Measurements from ENCODE around the gene CTSZ.

The CTSZ gene

GRCh38 chr20:58963060-58963584, 43.9 kb downstream of the CTSZ start:
- Histone ChIP-seq H3K4me1 (ENCODE audit: insufficient read depth, low read length) (no peaks in the 10 kb centered on the region), H3K9ac (ENCODE audit: low read depth, low read length) (no peak overlapping the region), H4K20me1 (ENCODE audit: insufficient read depth, low read length) (no peaks in the 10 kb centered on the region), H3K9me3 (ENCODE audit: insufficient read depth, low read length, severe bottlenecking) (no peaks in the 10 kb centered on the region), H3K4me2 (ENCODE audit: insufficient read depth, low read length) (no peak overlapping the region), H3K4me3 (ENCODE audit: low read depth in 1 of 2, low read length in 2 of 2) (no peak overlapping the region), H3K27ac (ENCODE audit: low read length) (no peak overlapping the region), H3K36me3 (ENCODE audit: insufficient read depth, low read length) (no peaks in the 10 kb centered on the region), H3K79me2 (ENCODE audit: insufficient read depth, low read length) (no peaks in the 10 kb centered on the region), H2AFZ (ENCODE audit: low read depth, low read length) (no peak overlapping the region), H3K27me3 (ENCODE audit: insufficient read depth, low read length, poor library complexity) (peaks cover 23% of the 10 kb centered on the region)
- ATAC-seq (ENCODE audit: insufficient read depth, low read depth): no peak
- DNase-seq: no peak
- TF ChIP-seq EZH2 (IDR thresholded peaks at IDR 0.05; ENCODE audit: borderline replicate concordance, low read depth, low read length, severe bottlenecking) (no peak), CTCF (IDR thresholded peaks at IDR 0.05; ENCODE audit: borderline replicate concordance, extremely low read depth, low read length, poor library complexity, severe bottlenecking) (no peak)

- DNase-seq (no peak), ATAC-seq (ENCODE audit: insufficient read depth, low read depth) (no peak)
- Histone ChIP-seq H3K27me3 (ENCODE audit: insufficient read depth, low read length, poor library complexity) (peaks cover 23% of the 10 kb centered on the region), H2AFZ (ENCODE audit: low read depth, low read length) (no peak overlapping the region), H3K27ac (ENCODE audit: low read length) (no peak overlapping the region), H3K36me3 (ENCODE audit: insufficient read depth, low read length) (no peaks in the 10 kb centered on the region), H3K4me2 (ENCODE audit: insufficient read depth, low read length) (no peak overlapping the region), H3K9me3 (ENCODE audit: insufficient read depth, low read length, severe bottlenecking) (no peaks in the 10 kb centered on the region), H3K4me3 (ENCODE audit: low read depth in 1 of 2, low read length in 2 of 2) (no peak overlapping the region), H3K9ac (ENCODE audit: low read depth, low read length) (no peak overlapping the region), H4K20me1 (ENCODE audit: insufficient read depth, low read length) (no peaks in the 10 kb centered on the region), H3K4me1 (ENCODE audit: insufficient read depth, low read length) (no peaks in the 10 kb centered on the region), H3K79me2 (ENCODE audit: insufficient read depth, low read length) (no peaks in the 10 kb centered on the region)
- TF ChIP-seq CTCF (IDR thresholded peaks at IDR 0.05; ENCODE audit: borderline replicate concordance, extremely low read depth, low read length, poor library complexity, severe bottlenecking) (no peak), EZH2 (IDR thresholded peaks at IDR 0.05; ENCODE audit: borderline replicate concordance, low read depth, low read length, severe bottlenecking) (no peak)
These were observed 47.4 kb downstream of the CTSZ start for GRCh38 chr20:58959652-58960051.

- Histone ChIP-seq H3K36me3 (ENCODE audit: insufficient read depth, low read length) (no peaks in the 10 kb centered on the region), H3K27me3 (ENCODE audit: insufficient read depth, low read length, poor library complexity) (peaks cover 14% of the 10 kb centered on the region), H3K27ac (ENCODE audit: low read length) (no peak overlapping the region), H3K9me3 (ENCODE audit: insufficient read depth, low read length, severe bottlenecking) (no peaks in the 10 kb centered on the region), H3K9ac (ENCODE audit: low read depth, low read length) (no peak overlapping the region), H4K20me1 (ENCODE audit: insufficient read depth, low read length) (no peaks in the 10 kb centered on the region), H3K4me1 (ENCODE audit: insufficient read depth, low read length) (no peaks in the 10 kb centered on the region), H3K4me2 (ENCODE audit: insufficient read depth, low read length) (no peak overlapping the region), H2AFZ (ENCODE audit: low read depth, low read length) (no peak overlapping the region), H3K4me3 (ENCODE audit: low read depth in 1 of 2, low read length in 2 of 2) (no peak overlapping the region), H3K79me2 (ENCODE audit: insufficient read depth, low read length) (no peaks in the 10 kb centered on the region)
- no peak for ATAC-seq (ENCODE audit: insufficient read depth, low read depth)
- no peak for DNase-seq
- no peak for TF ChIP-seq EZH2 (IDR thresholded peaks at IDR 0.05; ENCODE audit: borderline replicate concordance, low read depth, low read length, severe bottlenecking)
- no peak for TF ChIP-seq CTCF (IDR thresholded peaks at IDR 0.05; ENCODE audit: borderline replicate concordance, extremely low read depth, low read length, poor library complexity, severe bottlenecking)
These were observed 51.0 kb downstream of the CTSZ start for GRCh38 chr20:58956078-58956477.

- no peak for ATAC-seq (ENCODE audit: insufficient read depth, low read depth)
- no peaks in the 10 kb centered on the region for H3K4me1 ChIP-seq (ENCODE audit: insufficient read depth, low read length)
These were observed 54.0 kb downstream of the CTSZ start for GRCh38 chr20:58953050-58953449.

More at GRCh38 chr20:58953050-58953449, 54.0 kb downstream of the CTSZ start:
- no peak overlapping the region for H3K4me2 ChIP-seq (ENCODE audit: insufficient read depth, low read length)
- no peak overlapping the region for H3K27ac ChIP-seq (ENCODE audit: low read length)
- no peak overlapping the region for H3K4me3 ChIP-seq (ENCODE audit: low read depth in 1 of 2, low read length in 2 of 2)
- no peak for TF ChIP-seq CTCF (IDR thresholded peaks at IDR 0.05; ENCODE audit: borderline replicate concordance, extremely low read depth, low read length, poor library complexity, severe bottlenecking)
- no peak for TF ChIP-seq EZH2 (IDR thresholded peaks at IDR 0.05; ENCODE audit: borderline replicate concordance, low read depth, low read length, severe bottlenecking)
- no peaks in the 10 kb centered on the region for H4K20me1 ChIP-seq (ENCODE audit: insufficient read depth, low read length)
- DNase-seq: no peak
- no peaks in the 10 kb centered on the region for H3K9me3 ChIP-seq (ENCODE audit: insufficient read depth, low read length, severe bottlenecking)
- H3K9ac ChIP-seq (ENCODE audit: low read depth, low read length): no peak overlapping the region
- no peaks in the 10 kb centered on the region for H3K36me3 ChIP-seq (ENCODE audit: insufficient read depth, low read length)
- no peaks in the 10 kb centered on the region for H3K79me2 ChIP-seq (ENCODE audit: insufficient read depth, low read length)
- H3K27me3 ChIP-seq (ENCODE audit: insufficient read depth, low read length, poor library complexity): peaks cover 12% of the 10 kb centered on the region
- H2AFZ ChIP-seq (ENCODE audit: low read depth, low read length): no peak overlapping the region

Measured in DND-41 (cell line).